Dermis blood vessel endothelial cell (primary cell): Measurements from ENCODE around the gene TMIGD2. TPM values are rescaled to one million over a fixed set of nuclear protein-coding genes. Genes with fewer than 3 reads are reported as not detected.
"Not testable (repeated sequence)": the region's sequence is repeated elsewhere in the genome, so short reads cannot be mapped to it uniquely, and the experiment has no call there.

Experiments used
- DNase-seq: peaks from one replicate; pipeline ENCODE4 v3.0.0; 2010
- total RNA-seq: library from RNA; depleted of rRNA; stranded (reverse); fragments of >200 nt; gene quantifications from 2 replicates; pipeline ENCODE4 v1.2.3, GENCODE V29; 2014

The TMIGD2 gene
- total RNA-seq, 1 donor from 2014 or later, result not detected

- no peak for DNase-seq
Measured at GRCh38 chr19:4266253-4267000, 35.8 kb downstream of the TMIGD2 start.

DNA sequence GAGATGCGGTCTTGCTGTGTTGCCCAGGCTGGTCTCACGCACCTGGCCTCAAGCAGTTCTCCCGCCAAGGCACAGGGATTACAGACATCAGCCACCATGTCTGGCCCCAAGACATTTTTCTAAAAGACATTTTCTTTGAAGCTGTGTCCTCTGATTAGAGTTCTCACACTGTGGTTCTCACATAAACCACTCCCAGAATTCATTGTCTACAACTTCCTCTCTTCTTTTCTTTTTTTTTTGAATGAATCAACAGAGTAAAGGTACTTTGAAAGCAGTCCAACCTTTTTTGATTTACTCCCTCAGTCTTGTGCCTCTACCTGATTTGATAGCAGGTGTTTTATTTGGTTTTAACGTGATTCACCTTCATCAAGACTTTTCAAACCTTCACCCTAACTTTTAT, 37.4 kb downstream of the TMIGD2 start:
- no peak for DNase-seq

- DNase-seq, result no peak
Measured at GRCh38 chr19:4260613-4261191, 41.5 kb downstream of the TMIGD2 start.

GRCh38 chr19:4258181-4258580, 44.0 kb downstream of the TMIGD2 start:
- no peak for DNase-seq

DNA sequence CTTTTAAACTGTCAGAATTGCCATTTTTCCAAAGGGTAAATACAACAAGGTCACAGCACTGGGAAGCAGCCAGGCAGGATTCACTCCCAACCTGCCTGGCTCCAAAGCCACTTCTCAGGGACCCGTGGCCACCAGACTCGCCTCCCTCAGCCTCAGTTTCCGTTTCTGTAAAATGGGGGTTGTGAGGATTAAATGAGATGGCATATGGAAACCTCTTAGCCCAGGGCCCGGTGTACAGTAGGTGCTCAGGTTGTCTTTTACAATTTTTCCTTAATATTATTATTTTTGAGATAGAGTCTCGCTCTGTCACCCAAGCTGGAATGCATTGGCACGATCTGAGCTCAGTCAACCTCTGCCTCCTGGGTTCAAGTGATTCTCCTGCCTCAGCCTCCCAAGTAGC, 45.2 kb downstream of the TMIGD2 start:
- no peak for DNase-seq

DNA sequence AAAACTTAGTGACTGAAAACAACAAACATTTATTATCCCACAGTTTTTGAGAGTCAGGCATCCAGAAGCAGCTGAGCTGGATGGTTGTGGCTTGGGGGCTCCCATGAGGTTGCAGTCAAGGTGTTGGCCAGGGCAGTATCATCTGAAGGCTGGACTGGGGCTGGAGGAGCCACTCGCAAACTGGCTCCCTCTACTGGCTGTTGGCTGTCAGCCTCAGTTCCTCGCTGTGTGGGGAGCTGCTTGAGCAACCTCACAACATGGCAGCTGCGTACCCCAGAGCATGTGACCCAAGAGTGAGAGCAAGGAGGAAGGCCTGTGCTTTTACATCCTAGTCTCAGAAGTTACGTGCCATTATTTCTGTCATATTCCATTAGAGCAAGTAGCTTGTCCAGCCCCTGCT, 45.6 kb downstream of the TMIGD2 start:
- no peak for DNase-seq

- peak; percentile 100 for DNase-seq
Measured at GRCh38 chr19:4246767-4247593, 55.2 kb downstream of the TMIGD2 start, which contains the start of gene YJU2. TSS of gene YJU2 (plus strand) at chr19:4247080. CDS start at chr19:4247147, 67 bp downstream.

DNA sequence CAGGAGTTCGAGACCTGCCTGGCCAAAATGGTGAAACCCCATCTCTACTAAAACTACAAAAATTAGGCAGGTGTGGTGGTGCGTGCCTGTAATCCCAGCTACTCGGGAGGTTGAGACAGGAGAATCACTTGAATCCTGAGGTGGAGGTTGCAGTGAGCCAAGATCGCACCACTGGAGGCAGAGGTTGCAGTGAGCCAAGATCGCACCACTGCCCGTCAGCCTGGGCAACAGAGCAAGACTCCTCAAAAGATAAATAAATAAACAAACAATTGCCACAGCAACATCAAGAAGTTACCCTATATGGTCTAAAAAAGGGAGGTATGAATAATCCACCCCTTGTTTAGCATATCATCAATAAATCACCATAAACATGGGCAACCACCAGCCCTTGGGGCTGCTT, 56.3 kb downstream of the TMIGD2 start:
- not testable (repeated sequence) for DNase-seq

Other genes starting within 250 kb of the TMIGD2 start
- 17.4 and 30.3 TPM in 2 replicates for gene ZBTB7A, start 235.5 kb downstream of the TMIGD2 start, total RNA-seq
- 152 and 183 TPM in 2 replicates for gene MAP2K2, start 178.3 kb downstream of the TMIGD2 start, total RNA-seq
- not detected in 2 replicates for gene CREB3L3, start 148.8 kb downstream of the TMIGD2 start, total RNA-seq
- 14.0 and 23.1 TPM in 2 replicates for gene SIRT6, start 119.8 kb downstream of the TMIGD2 start, total RNA-seq
- gene ANKRD24, start 119.7 kb downstream of the TMIGD2 start, total RNA-seq, result 0.42 and 0.68 TPM in 2 replicates
- gene EBI3, start 72.9 kb downstream of the TMIGD2 start, total RNA-seq, result 0.47 and 3.1 TPM in 2 replicates
- gene YJU2, start 55.3 kb downstream of the TMIGD2 start, total RNA-seq, result 23.7 and 24.4 TPM in 2 replicates
- gene SHD, start 23.1 kb downstream of the TMIGD2 start, total RNA-seq, result not detected in 2 replicates
- 7.0 and 11.0 TPM in 2 replicates for gene FSD1, start 2.2 kb upstream of the TMIGD2 start, total RNA-seq
- 28.1 and 36.6 TPM in 2 replicates for gene STAP2, start 36.4 kb upstream of the TMIGD2 start, total RNA-seq
- gene MPND, start 41.2 kb upstream of the TMIGD2 start, total RNA-seq, result 6.5 and 7.7 TPM in 2 replicates
- 38.6 and 102 TPM in 2 replicates for gene SH3GL1, start 98.2 kb upstream of the TMIGD2 start, total RNA-seq
- gene CHAF1A, start 100.3 kb upstream of the TMIGD2 start, total RNA-seq, result 8.7 and 19.5 TPM in 2 replicates
- 80.7 and 96.5 TPM in 2 replicates for gene UBXN6, start 155.4 kb upstream of the TMIGD2 start, total RNA-seq
- 49.7 and 65.1 TPM in 2 replicates for gene HDGFL2, start 169.9 kb upstream of the TMIGD2 start, total RNA-seq
- 1.1 and 1.5 TPM in 2 replicates for gene PLIN4, start 216.1 kb upstream of the TMIGD2 start, total RNA-seq
- 4.7 and 11.7 TPM in 2 replicates for gene PLIN5, start 232.8 kb upstream of the TMIGD2 start, total RNA-seq
- 1.2 and 1.6 TPM in 2 replicates for gene LRG1, start 237.6 kb upstream of the TMIGD2 start, total RNA-seq